CD4-positive, alpha-beta T cell (primary cell): Measurements from ENCODE around the gene THPO. TPM values are rescaled to one million over a fixed set of nuclear protein-coding genes. Genes with fewer than 3 reads are reported as not detected.

Experiments used
- ATAC-seq: fragments of 200-7000 bp; cut with Tn5 transposase; one replicate; pipeline ENCODE4 v1.10.0; 2022; ENCODE audit warnings: mild to moderate bottlenecking; ENCODE audit not compliant: poor library complexity
- CTCF ChIA-PET: fragments of 350-600 bp; sonication (Branson Sonifier 250); formaldehyde crosslinking; loops from one replicate; lab custom pipeline; 2021; ENCODE audit warnings: antibody characterized with exemption, inconsistent platforms; lab: Charles Lee
- POLR2A ChIA-PET: fragments of 350-600 bp; sonication (Branson Sonifier 250); formaldehyde crosslinking; loops from one replicate; lab custom pipeline; 2021; ENCODE audit warnings: antibody characterized with exemption, inconsistent platforms; lab: Charles Lee
- DNase-seq, 14 experiments: peaks; one replicate each; pipeline ENCODE4 v3.0.0-alpha.2; 2013 to 2020; ENCODE audit warnings: mixed read lengths in 2 of 14
- H3K27ac ChIP-seq, 2 donors: one replicate each; pipeline versions ENCODE4 v1.5.1 to v1.7.0; 2013; ENCODE audit warnings: low read length in 2 of 2, low read depth in 1 of 2, mild to moderate bottlenecking in 1 of 2
- H3K27me3 ChIP-seq, 2 experiments: 1 replicate in 1 of 2; 2 replicates in 1 of 2; pipeline versions ENCODE4 v1.6.1 to v1.7.0; 2013; ENCODE audit warnings: low read length in 2 of 2, control low read depth in 1 of 2, mild to moderate bottlenecking in 1 of 2, moderate library complexity in 1 of 2; ENCODE audit not compliant: insufficient read depth in 2 of 2, control insufficient read depth in 1 of 2
- H3K36me3 ChIP-seq: one replicate; pipeline ENCODE4 v1.6.1; 2013; ENCODE audit warnings: low read length, control low read depth; ENCODE audit not compliant: insufficient read depth
- H3K4me1 ChIP-seq: one replicate; pipeline ENCODE4 v1.6.1; 2013; ENCODE audit warnings: low read length, control low read depth; ENCODE audit not compliant: insufficient read depth
- H3K4me3 ChIP-seq: one replicate; pipeline ENCODE4 v1.5.1; 2013; ENCODE audit warnings: mild to moderate bottlenecking, low read length, moderate library complexity
- H3K9me3 ChIP-seq, 2 experiments: 1 replicate in 1 of 2; 2 replicates in 1 of 2; pipeline versions ENCODE4 v1.6.1 to v1.7.0; 2013; ENCODE audit warnings: low read length in 2 of 2, mild to moderate bottlenecking in 2 of 2, control low read depth in 1 of 2, moderate library complexity in 1 of 2; ENCODE audit not compliant: control insufficient read depth in 1 of 2, insufficient read depth in 1 of 2
- H3K27ac Mint-ChIP-seq: one replicate; pipeline ENCODE4 v1.8.0; 2020; ENCODE audit warnings: mixed read lengths
- H3K27me3 Mint-ChIP-seq: one replicate; pipeline ENCODE4 v1.8.0; 2021; ENCODE audit warnings: mixed read lengths
- H3K36me3 Mint-ChIP-seq: one replicate; pipeline ENCODE4 v1.8.0; 2021; ENCODE audit warnings: low read depth, mixed read lengths
- H3K4me1 Mint-ChIP-seq: one replicate; pipeline ENCODE4 v1.8.0; 2021; ENCODE audit warnings: low read depth, mixed read lengths
- H3K4me3 Mint-ChIP-seq: one replicate; pipeline ENCODE4 v1.8.0; 2020; ENCODE audit warnings: mild to moderate bottlenecking, mixed read lengths
- H3K9me3 Mint-ChIP-seq: one replicate; pipeline ENCODE4 v1.8.0; 2020; ENCODE audit warnings: mixed read lengths
- CTCF ChIP-seq: fragments of 200-600 bp; IDR thresholded peaks from one replicate; pipeline ENCODE4 v1.8.0; 2022; ENCODE audit warnings: antibody characterized with exemption, mild to moderate bottlenecking
- intact Hi-C, 2 experiments: fragments of 100-400 bp; cut with DNase I in 1 of 2; cut with micrococcal nuclease in 1 of 2; formaldehyde crosslinking; loops; one replicate each; pipeline versions ENCODE4 v1.15.1 to v1.9.0; 2023 to 2025; cut with DNase I, micrococcal nuclease
- total RNA-seq, 174 experiments: library from RNA in 2 of 174; stranded (reverse) in 2 of 174; gene quantifications; one replicate each; pipeline ENCODE4 v1.2.3 and lab custom pipeline; 2021 to 2026

Gene THPO
- total RNA-seq, 2 experiments from 2014 or later = not detected

- peaks cover 8% of the 10 kb centered on the region for H3K4me1 ChIP-seq
- no peaks in the 10 kb centered on the region for H3K9me3 ChIP-seq
- TF ChIP-seq CTCF = no peak
- peak in 1 of 14 experiments; percentile 22 for DNase-seq
- intact Hi-C loops = loop anchor here in 1 of 2 experiments (1.0 to 5.0 kb wide), 3 partner anchors 159 to 188 kb away; no protein-coding TSS in a partner anchor
- Mint-ChIP-seq H3K27ac (no peak overlapping the region), H3K36me3 (no peaks in the 10 kb centered on the region), H3K4me1 (no peaks in the 10 kb centered on the region), H3K27me3 (no peaks in the 10 kb centered on the region), H3K4me3 (no peak overlapping the region), H3K9me3 (no peaks in the 10 kb centered on the region)
- ATAC-seq = no peak
- ChIA-PET POLR2A (no interaction called here), CTCF (interaction anchor here (2.8 kb wide), 1 partner anchor 159 kb away, joined by 8 read pairs; no protein-coding TSS in a partner anchor)
- H3K27ac ChIP-seq = no peak overlapping the region
- no peak overlapping the region for H3K4me3 ChIP-seq
- H3K36me3 ChIP-seq = no peaks in the 10 kb centered on the region
- H3K27me3 ChIP-seq = no peaks in the 10 kb centered on the region
Measured at GRCh38 chr3:184354754-184355153, 23.3 kb downstream of the THPO start.

- Histone ChIP-seq H3K4me3 (no peak overlapping the region), H3K4me1 (peaks cover 8% of the 10 kb centered on the region), H3K9me3 (no peaks in the 10 kb centered on the region), H3K27me3 (no peaks in the 10 kb centered on the region), H3K36me3 (no peaks in the 10 kb centered on the region), H3K27ac (no peak overlapping the region)
- Mint-ChIP-seq H3K36me3 (no peaks in the 10 kb centered on the region), H3K27me3 (no peaks in the 10 kb centered on the region), H3K4me3 (no peak overlapping the region), H3K9me3 (no peaks in the 10 kb centered on the region), H3K4me1 (no peaks in the 10 kb centered on the region), H3K27ac (no peak overlapping the region)
- ChIA-PET CTCF (interaction anchor here (0.6 to 2.8 kb wide), 3 partner anchors 16 to 160 kb away, joined by 3 to 8 read pairs (median 5); partner anchors contain the start of gene FAM131A), POLR2A (interaction anchor here (0.5 kb wide), 1 partner anchor 594 kb away, joined by 3 read pairs; no protein-coding TSS in a partner anchor)
- TF ChIP-seq CTCF = peak; percentile 74
- DNase-seq = peak; percentile 44 to 82 (median 57)
- intact Hi-C loops = loop anchor here in 1 of 2 experiments (1.0 to 5.0 kb wide), 2 partner anchors 159 to 188 kb away; no protein-coding TSS in a partner anchor
- ATAC-seq = peak; percentile 72
Measured at GRCh38 chr3:184354121-184354728, 23.8 kb downstream of the THPO start.

GRCh38 chr3:184353546-184353941, 24.5 kb downstream of the THPO start:
- Mint-ChIP-seq H3K4me3 (no peak overlapping the region), H3K4me1 (no peaks in the 10 kb centered on the region), H3K27ac (no peak overlapping the region), H3K36me3 (no peaks in the 10 kb centered on the region), H3K27me3 (no peaks in the 10 kb centered on the region), H3K9me3 (no peaks in the 10 kb centered on the region)
- Histone ChIP-seq H3K27me3 (no peaks in the 10 kb centered on the region), H3K36me3 (no peaks in the 10 kb centered on the region), H3K4me1 (peaks cover 8% of the 10 kb centered on the region), H3K4me3 (no peak overlapping the region), H3K27ac (no peak overlapping the region), H3K9me3 (no peaks in the 10 kb centered on the region)
- DNase-seq (no peak), ATAC-seq (no peak)
- CTCF ChIA-PET = interaction anchor here (0.6 to 2.8 kb wide), 3 partner anchors 16 to 160 kb away, joined by 3 to 8 read pairs (median 5); partner anchors contain the start of gene FAM131A
- POLR2A ChIA-PET = interaction anchor here (0.5 kb wide), 1 partner anchor 594 kb away, joined by 3 read pairs; no protein-coding TSS in a partner anchor
- no peak for TF ChIP-seq CTCF
- intact Hi-C loops = loop anchor here in 1 of 2 experiments (5.0 kb wide), 1 partner anchor 189 kb away; no protein-coding TSS in a partner anchor
